Stimulated activated CD4-positive, alpha-beta T cell treated with anti-CD3 and anti-CD28 coated beads, Interleukin-4, amount 100 ng/mL, for 4 hours (primary cell): Measurements from ENCODE around the gene ARV1.
A peak's percentile ranks its signal among the peaks of the same experiment; 100 is the strongest.

Experiments
- DNase-seq, 2 experiments: peaks; one replicate each; pipeline ENCODE4 v3.0.0-alpha.2; 2020

The ARV1 gene

DNA sequence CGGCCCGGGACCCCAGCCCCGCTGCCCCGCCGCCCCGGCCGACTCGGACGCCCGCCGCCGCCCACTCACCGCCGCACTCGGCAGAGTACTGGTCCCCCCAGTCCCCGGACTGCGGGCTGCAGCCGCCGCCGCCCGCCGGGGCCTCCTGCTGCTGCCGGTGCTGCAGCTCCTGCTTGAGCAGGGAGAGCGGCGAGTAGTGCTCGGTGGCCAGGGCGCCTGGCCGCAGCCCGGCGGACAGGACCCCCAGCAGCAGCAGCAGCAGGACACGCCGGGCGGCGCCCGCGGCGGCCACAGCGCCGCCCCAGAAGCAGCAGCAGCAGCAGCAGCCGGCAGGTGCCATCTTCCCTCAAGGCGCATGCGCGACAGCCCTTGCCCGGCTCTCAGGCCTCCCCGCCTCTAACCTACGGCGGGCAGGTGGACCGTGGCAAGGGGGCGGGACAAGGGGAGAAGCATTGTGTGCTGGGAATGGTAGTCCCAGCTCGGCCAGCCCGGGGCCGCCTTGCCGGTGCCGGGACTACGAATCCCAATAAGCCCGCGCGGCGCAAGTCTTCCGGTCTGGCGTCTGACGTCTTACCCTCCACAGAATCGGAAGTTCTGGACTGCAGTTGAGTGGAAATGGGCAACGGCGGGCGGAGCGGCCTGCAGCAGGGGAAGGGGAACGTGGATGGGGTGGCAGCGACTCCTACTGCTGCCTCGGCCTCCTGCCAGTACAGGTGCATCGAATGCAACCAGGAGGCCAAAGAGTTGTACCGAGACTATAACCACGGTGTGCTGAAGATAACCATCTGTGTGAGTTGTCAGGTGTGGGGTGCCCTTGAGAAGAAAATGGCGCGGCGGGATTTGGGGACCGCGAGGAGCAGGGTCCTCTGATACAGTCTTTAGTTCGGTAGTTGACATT, at the start of gene ARV1, which contains the start of gene TTC13:
ARV1 (plus strand) TSS at position 604 of the 898 bp plus-strand sequence; CDS start at position 616, 12 bp downstream.
TTC13 (minus strand) TSS at position 371 of the 898 bp plus-strand sequence; CDS start at position 340, 31 bp downstream.
- peak; percentile 97 to 98 for DNase-seq

DNA sequence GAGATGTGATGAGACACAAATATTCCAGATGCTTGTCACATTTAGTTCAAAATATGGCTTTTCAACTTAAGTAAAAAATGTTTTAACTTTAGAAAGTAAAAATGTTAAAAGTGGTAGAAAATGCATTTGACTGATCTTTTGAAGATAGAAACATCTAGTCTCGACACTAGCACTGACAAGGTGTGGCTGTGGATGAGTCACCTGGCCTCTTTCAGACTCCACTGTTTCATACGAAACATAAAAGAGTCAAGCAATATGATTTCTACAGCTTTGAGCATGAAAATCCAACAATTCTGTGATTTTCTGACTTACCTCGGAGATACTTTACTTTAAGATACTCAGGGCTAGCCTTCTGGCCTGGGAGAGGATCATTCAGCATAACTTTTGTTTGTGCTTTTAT, 47.9 kb upstream of the ARV1 start:
- no peak for DNase-seq

DNA sequence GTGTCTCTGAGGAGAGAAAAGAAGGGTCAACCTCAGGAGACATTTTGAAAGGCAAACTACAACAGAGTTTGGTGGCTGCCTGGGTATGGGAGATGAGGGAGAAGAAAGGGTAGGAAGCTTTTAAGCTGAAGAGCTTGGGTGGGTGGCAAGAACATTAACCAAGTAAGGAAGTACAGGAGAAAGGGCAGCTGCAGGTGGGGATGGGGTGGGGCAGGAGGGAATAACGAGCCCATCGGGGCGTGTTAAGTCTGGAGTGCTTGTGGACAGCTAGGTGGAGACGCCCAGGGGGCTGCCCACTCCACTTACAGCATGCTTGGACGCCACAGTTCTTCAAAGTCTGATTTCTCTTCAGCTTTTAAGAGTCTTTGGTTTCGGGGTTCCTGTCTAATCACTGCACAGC, 43.0 kb upstream of the ARV1 start:
- DNase-seq = no peak

DNA sequence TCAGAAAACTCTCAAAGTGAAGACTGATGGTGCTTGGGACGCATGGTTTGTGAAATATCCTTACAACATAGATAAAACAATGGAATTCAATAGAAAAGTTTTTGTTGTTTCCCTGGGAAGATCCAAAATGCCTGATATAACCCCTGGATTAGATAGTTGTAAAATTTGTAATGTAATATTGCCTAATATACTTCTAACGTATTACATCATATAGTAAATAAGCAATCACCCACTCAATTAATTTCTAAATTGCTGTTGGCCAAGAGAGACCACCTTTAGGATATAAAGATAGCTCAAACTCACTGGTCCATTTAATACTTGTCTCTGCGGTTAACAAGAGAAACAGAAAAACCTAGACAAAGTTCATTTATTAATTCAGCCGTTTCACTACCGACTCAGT, 42.4 kb upstream of the ARV1 start:
- DNase-seq = no peak

DNA sequence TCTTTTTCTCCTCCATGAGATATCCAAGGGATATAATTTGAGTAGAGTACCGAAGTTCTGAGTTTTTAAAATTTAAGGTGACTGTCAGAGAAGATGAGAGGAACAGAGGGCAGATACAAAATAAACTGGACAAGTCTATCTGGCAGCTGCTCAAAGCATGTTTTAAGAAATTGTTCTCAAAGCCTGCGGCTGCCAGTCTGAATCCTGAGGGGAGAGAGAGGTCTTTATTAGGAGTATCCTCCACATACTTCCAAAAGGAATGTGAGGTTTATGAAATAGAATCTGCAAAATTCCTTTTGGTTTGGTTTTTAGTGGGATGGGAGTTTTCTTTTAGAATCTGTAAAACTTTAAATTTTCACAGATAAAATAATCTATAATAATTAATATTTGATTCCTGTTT, 41.5 kb upstream of the ARV1 start:
- DNase-seq = no peak

DNA sequence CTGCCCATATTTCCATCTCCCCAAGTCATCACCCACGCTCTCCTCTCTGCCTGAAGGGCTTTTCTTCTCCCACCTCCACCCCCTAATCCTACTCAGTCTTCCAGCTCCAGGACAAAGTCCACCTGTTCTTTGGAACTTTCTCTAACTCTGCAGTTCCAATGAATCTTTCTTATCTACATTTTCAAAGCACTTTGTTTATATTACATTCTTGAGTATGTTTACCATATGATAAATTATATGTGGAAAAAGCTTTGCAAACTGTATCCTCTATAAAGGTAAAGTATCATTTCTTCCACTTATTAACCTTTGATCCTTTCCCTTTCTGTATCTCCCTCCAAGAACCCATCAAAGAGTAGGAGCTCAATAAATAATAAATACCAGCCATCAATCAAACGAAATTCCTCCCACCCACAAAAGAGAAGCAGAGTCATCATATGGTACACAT, 39.9 kb upstream of the ARV1 start:
- DNase-seq = no peak

DNA sequence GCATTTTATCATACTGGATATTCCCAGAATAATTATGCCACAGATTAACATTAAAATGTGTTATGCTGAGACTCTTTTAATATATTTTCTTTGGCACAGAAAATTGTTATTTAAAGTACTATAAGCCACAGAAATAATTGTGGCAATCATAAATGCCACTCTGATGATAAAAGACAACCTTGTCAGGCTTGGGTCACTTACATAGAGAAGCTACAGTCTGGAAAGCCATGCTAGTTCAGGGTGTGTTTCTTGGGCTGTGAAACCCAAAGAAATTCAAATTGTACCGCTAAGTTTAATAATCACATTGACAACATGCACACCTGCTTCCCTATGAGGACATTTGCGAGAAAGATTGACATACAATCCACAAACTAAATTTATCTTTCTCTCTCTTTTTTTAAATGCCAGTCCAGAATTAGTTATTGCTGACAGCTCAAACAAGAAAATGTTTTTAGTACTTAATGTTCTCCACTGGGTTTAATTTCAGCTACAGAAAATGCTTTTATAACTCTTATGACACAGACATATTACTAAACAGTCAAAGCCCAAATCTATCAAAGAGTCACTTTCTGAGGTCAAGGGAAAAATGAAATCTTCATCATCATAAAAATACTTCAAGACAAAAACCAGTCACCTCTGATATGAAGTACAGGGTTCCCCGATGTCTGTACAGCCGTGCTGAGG, 38.9 kb upstream of the ARV1 start:
- no peak for DNase-seq

DNA sequence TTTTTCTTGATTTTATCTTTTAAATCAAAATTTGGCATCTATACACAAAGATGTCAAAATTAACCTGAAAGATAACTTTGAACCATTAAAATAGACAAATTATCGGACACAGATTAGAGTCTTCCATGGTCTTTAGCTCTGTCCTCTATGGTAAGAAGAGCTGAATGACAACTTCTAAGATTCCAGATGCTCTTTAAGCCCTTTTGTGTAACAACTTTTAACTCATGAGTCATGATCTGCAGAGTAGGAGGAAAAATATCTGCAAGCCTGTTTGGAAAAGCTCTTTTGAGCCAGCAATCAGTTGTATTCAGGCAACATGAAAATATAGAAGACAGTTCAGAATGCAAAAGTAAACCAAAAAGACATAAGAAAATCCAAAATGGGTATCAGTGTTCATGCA, 38.0 kb upstream of the ARV1 start:
- DNase-seq = no peak

DNA sequence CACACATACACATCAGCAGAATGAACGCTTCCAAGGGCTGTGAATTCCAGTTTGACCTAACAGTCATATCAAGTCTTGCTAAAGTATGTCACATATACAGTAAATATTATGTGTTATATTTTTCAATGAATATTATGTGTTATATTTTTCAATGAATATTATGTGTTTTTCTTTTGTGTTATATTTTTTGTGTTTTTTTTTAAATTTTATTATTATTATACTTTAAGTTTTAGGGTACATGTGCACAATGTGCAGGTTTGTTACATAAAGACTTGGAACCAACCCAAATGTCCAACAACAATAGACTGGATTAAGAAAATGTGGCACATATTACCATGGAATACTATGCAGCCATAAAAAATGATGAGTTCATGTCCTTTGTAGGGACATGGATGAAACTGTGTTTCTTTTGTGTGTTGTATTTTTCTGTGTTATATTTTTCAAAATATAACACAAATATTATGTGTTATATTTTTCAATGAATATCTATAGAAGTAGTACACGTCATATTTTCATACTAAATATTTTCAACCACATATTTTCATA, 35.8 kb upstream of the ARV1 start:
- no peak for DNase-seq

DNA sequence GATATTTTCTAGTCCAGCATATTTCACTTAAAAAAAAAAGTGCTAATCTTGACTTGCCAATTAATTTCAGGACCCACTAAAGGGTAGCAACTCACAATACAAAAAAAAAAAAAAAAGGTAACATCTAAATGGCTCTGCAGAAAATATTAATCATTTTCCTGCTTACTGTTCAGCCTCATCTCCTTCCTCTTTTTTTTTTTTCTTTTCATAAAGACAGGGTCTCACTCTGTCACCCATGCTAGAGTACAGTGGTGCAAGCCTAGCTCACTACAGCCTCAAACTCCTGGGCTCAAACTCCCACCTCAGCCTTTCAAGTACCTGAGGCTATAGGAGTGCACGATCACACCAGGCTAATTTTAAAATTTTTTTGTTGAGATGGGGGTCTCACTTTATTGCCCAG, 30.6 kb upstream of the ARV1 start:
- no peak for DNase-seq

DNA sequence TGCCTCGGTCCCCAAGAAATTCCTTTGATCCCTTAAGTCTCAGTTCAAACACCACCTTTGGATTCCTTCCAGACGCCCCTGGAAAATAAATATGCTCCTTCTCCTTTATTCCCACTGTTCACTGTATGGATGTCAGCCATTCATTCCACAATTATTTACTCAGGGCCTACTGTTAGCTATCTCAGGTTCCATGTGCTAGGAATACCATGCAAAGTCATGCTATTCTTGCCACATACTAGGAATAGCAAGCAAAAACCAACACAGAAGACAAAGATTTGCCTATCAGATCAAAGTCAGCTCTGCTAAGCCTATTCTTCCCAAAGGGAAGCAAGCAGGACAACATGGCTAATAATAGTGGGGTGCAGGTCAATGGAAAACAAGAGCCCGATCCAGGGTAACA, 30.0 kb upstream of the ARV1 start:
- no peak for DNase-seq

DNA sequence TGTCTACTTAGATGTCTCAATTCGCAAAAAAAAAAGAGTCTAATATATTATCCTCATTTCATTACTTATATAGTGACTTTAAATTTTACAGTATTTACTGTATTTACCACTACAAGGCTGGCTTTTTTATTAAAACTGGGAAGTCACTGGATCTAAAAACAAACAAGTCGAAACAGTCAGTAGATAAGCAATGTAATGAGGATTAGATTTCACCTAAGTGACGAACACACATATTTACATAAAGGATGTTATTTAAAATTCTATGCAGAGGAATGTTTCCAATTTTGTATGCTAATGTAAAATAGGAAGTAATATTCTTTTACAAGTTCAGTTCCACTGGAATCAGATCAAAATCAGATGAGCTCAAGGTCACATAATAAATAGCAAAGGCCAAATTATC, 28.5 kb upstream of the ARV1 start:
- no peak for DNase-seq

DNA sequence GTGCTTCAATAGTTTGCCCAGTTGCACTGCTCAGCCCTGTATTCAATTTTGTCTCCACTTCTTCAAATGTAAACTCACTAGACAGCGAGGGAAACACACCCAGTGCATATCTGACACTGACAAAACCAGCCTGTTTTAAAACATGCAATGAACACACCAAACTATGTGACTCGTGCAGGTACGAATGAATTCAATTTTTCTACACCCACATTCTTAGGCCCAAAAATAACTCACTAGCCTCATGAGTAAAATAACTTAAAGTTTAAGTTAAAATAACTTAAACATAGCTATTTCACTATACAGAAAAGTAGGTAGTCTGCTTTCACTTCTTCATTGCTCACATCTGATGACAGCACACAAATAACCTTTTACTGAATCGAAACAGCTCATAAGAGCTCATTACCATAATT, 21.3 kb upstream of the ARV1 start:
- DNase-seq = no peak

DNA sequence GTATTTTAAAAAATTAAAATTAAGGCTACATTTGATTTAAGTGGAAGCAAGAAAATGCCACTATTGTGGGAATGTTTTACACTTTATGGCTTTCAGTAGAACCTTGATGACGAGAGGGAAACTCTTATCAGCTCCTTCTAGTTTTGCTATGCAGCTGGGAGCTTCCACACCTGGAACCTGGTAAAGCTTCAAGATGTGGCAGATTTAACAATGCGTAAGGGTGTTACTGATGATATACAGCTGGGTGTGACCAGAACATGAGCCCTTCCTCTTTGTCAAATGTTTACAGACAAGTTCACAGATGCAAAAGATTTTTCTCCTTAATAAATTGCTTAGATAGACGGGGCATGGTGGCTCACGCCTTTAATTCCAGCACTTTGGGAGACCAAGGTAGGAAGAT, 20.5 kb upstream of the ARV1 start:
- DNase-seq = no peak

DNA sequence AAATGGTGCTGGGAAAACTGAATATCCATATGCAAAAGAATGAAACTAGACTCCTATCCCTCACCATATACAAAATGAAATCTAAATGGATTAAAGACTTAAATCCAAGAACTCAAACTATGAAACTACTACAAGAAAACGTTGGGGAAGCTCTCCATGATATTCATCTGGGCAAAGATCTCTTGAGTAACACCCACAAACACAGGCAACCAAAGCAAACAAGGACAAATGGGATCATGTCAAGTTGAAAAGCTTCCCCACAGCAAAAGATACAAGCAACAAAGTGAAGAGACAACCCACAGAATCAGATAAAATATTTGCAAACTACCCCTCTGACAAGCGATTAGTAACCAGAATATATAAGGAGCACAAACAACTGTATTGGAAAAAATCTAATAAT, 14.0 kb upstream of the ARV1 start:
- no peak for DNase-seq

DNA sequence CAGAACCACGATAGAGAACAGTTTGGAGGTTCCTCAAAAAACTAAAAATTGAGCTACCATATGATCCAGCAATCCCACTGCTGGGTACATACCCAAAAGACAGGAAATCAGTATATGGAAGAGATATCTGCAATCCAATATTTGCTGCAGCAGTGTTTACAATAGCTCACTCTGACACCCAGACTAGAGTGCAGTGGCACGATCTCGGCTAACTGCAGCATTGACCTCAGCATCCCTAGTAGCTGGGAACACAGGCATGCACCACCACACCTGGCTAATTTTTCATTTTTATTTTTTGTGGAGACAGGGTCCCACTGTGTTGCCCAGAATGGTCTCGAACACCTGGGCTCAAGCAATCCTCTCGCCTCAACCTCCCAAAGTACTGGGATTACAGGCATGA, 13.4 kb upstream of the ARV1 start:
- no peak for DNase-seq

DNA sequence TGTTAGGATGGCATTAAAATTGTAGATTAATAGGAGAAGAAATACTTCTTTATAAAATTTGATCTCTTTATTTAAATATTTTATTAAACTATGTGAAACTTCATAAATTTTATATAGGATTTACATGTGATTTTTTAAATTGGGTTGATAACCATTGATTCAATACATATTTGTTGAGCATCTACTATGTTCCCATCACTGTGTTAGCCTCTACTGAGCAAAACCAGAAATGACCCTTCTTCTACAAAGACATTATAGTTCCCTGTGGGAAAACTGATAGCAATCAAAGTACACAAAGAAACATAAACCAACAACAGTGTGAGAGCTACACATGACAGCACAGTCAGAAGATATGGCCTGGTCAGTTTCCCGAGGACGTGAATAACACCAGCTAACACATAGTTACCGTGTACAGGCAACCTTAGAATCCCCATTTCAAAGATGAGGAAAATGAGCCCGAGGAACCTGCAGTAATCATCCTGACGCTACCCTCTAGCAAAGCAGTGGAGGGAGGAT, 12.5 kb upstream of the ARV1 start:
- no peak for DNase-seq

DNA sequence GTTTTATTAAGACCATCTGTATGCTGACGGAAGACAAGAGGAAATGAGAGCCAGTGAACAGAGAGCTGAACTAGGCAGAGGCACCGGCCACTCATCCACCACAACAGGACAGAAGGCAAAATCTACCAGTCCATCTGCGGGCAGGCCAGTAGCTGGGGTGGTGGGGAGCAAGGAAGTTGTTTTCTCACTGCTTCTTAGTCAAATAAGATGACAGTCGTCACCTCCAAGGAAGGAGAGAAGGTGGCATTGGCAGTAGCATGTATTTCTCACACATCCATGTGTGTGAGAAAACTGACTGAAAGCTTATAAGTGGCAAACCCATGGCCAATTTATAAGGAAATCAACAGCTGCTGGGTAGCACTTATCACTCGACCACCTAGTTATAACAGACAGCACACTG, 8.5 kb upstream of the ARV1 start:
- no peak for DNase-seq

DNA sequence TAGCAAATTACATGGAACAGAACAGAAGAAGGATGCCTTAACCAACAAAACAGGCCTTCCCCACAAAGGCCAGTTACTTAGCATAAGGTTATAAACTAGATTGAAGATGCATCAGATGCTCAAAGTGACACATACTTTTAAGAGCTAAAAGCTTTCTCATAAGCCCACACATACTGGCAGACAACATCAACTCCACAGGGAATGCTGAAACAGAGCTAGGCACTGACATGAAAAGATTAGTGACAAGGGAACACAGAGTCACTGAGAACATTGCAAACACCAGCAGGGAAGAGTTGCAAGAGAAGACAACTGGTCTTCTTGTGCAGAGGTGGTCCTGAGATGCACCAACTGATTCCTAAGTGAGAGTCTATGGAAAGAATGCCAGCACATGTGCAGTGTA, 7.1 kb upstream of the ARV1 start:
- DNase-seq = no peak

DNA sequence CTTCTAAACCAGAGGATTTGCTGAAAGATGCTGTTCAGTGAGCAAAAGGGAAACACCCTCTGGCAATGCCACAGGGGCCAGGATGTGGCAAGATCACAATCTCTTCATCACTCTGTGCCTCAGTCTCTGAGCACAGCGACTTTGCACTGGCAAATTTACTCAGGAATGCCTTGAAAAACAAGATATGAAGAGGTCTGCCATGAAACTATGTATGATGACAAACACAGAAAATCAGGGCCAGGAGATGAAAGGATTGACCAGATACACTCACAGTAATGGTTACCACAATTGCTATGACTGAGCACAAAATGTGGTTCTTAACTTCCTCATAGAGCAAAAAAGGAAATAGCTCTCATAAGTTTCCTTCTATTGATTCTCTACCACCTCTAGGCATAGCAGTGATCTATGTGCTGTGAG, 6.0 kb upstream of the ARV1 start:
- DNase-seq = peak; percentile 16 to 42

DNA sequence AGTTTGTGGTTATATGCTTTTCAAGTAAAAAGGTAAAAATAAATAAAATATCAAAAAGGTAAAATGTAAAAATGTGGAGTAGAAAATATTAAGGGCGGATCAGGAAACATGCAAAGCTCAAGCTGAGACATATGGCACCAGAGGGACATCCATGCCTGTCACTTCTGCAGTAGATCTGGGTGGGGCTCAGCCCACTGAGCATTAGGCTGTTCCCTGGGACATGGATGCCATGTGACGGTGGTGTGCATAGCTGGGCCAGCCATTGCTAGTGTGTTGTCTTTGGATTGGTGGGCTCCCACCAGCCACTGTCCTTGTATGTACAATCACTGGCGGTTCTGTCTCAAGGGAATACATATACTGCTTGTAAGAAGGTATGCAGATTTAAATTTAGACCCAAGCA, 3.3 kb upstream of the ARV1 start:
- DNase-seq = no peak

DNA sequence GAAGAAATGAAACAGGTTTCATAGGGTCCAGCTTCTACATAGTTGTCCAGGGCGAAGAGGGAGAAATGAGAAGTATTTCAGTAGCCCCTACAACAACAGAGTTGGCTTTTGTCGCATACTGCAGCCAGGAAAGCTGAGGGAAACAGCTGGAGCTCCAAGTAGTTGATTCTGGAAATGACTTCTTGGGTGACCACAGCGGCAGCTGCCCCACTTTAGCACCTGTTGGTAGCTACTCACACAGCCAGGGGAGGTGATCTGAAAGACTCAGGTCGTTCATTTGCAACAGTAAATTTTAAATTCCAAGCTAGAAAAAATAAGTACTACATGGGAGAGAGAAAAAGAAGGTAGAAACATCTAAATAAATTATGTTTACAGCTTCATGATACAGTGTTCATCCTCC, 2.5 kb upstream of the ARV1 start:
- no peak for DNase-seq
